ENCODE data around the gene CSMD2.

DNA sequence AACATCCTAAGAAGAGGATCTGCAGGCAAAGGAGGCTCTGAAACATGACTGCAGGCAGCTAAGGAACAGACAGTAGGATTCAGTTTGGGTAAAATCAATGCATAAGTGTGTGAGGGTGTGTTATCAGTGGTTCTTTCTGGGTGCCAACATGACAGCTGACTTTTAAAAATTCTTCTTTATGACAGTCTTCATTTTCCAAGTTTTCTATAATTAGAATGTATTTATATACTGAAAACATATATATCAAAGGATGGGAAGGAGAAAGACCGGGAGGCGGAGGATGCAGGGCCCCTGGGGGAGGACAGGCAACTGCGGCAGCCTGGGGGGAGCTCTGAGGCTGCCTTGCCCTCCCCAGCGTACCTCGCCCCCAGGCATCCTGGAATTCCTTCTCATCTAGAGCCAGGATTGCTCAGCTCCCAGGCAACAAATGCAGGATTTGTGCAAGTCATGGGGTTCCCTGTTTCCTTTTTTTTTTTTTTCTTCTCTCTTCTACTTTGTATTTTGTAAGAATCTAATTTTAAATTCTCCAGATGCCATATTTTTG is 104.8 kb downstream of the CSMD2 start:
- TF ChIP-seq, protein P1, sequence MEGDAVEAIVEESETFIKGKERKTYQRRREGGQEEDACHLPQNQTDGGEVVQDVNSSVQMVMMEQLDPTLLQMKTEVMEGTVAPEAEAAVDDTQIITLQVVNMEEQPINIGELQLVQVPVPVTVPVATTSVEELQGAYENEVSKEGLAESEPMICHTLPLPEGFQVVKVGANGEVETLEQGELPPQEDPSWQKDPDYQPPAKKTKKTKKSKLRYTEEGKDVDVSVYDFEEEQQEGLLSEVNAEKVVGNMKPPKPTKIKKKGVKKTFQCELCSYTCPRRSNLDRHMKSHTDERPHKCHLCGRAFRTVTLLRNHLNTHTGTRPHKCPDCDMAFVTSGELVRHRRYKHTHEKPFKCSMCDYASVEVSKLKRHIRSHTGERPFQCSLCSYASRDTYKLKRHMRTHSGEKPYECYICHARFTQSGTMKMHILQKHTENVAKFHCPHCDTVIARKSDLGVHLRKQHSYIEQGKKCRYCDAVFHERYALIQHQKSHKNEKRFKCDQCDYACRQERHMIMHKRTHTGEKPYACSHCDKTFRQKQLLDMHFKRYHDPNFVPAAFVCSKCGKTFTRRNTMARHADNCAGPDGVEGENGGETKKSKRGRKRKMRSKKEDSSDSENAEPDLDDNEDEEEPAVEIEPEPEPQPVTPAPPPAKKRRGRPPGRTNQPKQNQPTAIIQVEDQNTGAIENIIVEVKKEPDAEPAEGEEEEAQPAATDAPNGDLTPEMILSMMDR (IDR thresholded peaks at IDR 0.05): no peak
- no peak for TF ChIP-seq POLR2A (IDR thresholded peaks at IDR 0.05)
